Amniotic epithelial cell (primary cell): ENCODE results near the gene APH1B.
"Not testable (repeated sequence)": the region's sequence is repeated elsewhere in the genome, so short reads cannot be mapped to it uniquely, and the experiment has no call there.

Experiments
- DNase-seq: peaks from one replicate; pipeline ENCODE4 v3.0.0-alpha.2; 2010; ENCODE audit warnings: low read depth

The APH1B gene

GRCh38 chr15:63277038-63277892, at the start of gene APH1B:
Gene APH1B (plus strand): TSS chr15:63277605. CDS start chr15:63277624, 19 bp downstream.
- DNase-seq = peak; percentile 36

- no peak for DNase-seq
Observed at GRCh38 chr15:63227689-63228088, 49.7 kb upstream of the APH1B start.

GRCh38 chr15:63231206-63231605, 46.2 kb upstream of the APH1B start:
- no peak for DNase-seq

GRCh38 chr15:63231706-63232105, 45.7 kb upstream of the APH1B start:
- DNase-seq = peak; percentile 34

GRCh38 chr15:63232405-63232804, 45.0 kb upstream of the APH1B start:
- DNase-seq = no peak

GRCh38 chr15:63232943-63233342, 44.5 kb upstream of the APH1B start:
- DNase-seq = peak; percentile 70

GRCh38 chr15:63233667-63234423, 43.6 kb upstream of the APH1B start:
- DNase-seq = peak; percentile 96

- DNase-seq = peak; percentile 67
Observed at GRCh38 chr15:63234451-63234870, 42.9 kb upstream of the APH1B start.

- DNase-seq = peak; percentile 83
Observed at GRCh38 chr15:63236272-63236671, 41.1 kb upstream of the APH1B start.

GRCh38 chr15:63237086-63237485, 40.3 kb upstream of the APH1B start:
- not testable (repeated sequence) for DNase-seq

- DNase-seq = no peak
Observed at GRCh38 chr15:63238171-63238570, 39.2 kb upstream of the APH1B start.

GRCh38 chr15:63238796-63239195, 38.6 kb upstream of the APH1B start:
- peak; percentile 94 for DNase-seq

GRCh38 chr15:63240109-63240508, 37.3 kb upstream of the APH1B start:
- DNase-seq = no peak

GRCh38 chr15:63241316-63241715, 36.1 kb upstream of the APH1B start:
- no peak for DNase-seq

- DNase-seq = no peak
Observed at GRCh38 chr15:63243101-63243500, 34.3 kb upstream of the APH1B start.

- DNase-seq = no peak
Observed at GRCh38 chr15:63243776-63244175, 33.6 kb upstream of the APH1B start.

GRCh38 chr15:63244399-63244798, 33.0 kb upstream of the APH1B start:
- no peak for DNase-seq

GRCh38 chr15:63244976-63245645, 32.3 kb upstream of the APH1B start:
- DNase-seq = no peak

GRCh38 chr15:63246691-63247469, 30.5 kb upstream of the APH1B start:
- DNase-seq = peak; percentile 99

GRCh38 chr15:63250312-63250965, 27.0 kb upstream of the APH1B start:
- DNase-seq = peak; percentile 99

- no peak for DNase-seq
Observed at GRCh38 chr15:63251701-63252100, 25.7 kb upstream of the APH1B start.
